HepG2 (cell line): ENCODE measurements around the gene TFAP2E. TPM values are rescaled to one million over a fixed set of nuclear protein-coding genes. Genes with fewer than 3 reads are reported as not detected.
A peak's percentile ranks its signal among the peaks of the same experiment; 100 is the strongest.

ENCODE experiments used
- ATAC-seq: fragments of 200-7000 bp; cut with Tn5 transposase; 3 replicates; pipeline ENCODE4 v1.9.1; 2020; ENCODE audit warnings: mild to moderate bottlenecking, moderate library complexity
- BruUV-seq: library from RNA; stranded (reverse); fragments of 400-500 nt; replicated peaks from 2 replicates; lab custom pipeline; 2021; lab: Mats Ljungman, UMichigan
- CTCF ChIA-PET: fragments of 300-600 bp; formaldehyde crosslinking; extraction: SDS; loops from one replicate; lab custom pipeline; 2021; ENCODE audit warnings: low total read pairs, inconsistent platforms, low intra/inter-chr PET ratio; lab: Yijun Ruan, JAX
- POLR2A ChIA-PET: fragments of 350-600 bp; sonication (Branson Sonifier 250); formaldehyde crosslinking; loops from one replicate; lab custom pipeline; 2020; ENCODE audit warnings: antibody characterized with exemption, inconsistent platforms; lab: Yijun Ruan, JAX
- DNase-seq: peaks from one replicate; pipeline ENCODE4 v3.0.0-alpha.2; 2015; ENCODE audit warnings: low spot score
- FAIRE-seq: peaks from 3 replicates; lab custom pipeline; 2011; peaks lifted over from hg19 to GRCh38; lab: Jason Lieb, UNC
- H2AFZ ChIP-seq: one replicate; pipeline ENCODE4 v1.6.1; 2011; ENCODE audit warnings: low read length, inconsistent platforms
- H3K27ac ChIP-seq: fragments of 300-600 bp; 3 replicates; pipeline ENCODE4 v1.8.0; 2011; ENCODE audit warnings: mixed run types, mild to moderate bottlenecking, mixed read lengths, low read length, inconsistent platforms; ENCODE audit not compliant: insufficient read depth; ENCODE audit errors: extremely low read length
- H3K27me3 ChIP-seq, 2 experiments: fragments of 200-600 bp in 1 of 2; 2 replicates in 1 of 2; 3 replicates in 1 of 2; pipeline versions ENCODE4 v1.6.0 to v1.8.0; 2011; ENCODE audit warnings: low read length in 2 of 2, mild to moderate bottlenecking in 2 of 2, moderate library complexity in 2 of 2, inconsistent platforms in 1 of 2; ENCODE audit not compliant: insufficient read depth in 2 of 2, control insufficient read depth in 1 of 2
- H3K36me3 ChIP-seq, 2 experiments: fragments of 200-600 bp in 1 of 2; replicated peaks in 1 of 2; 2 replicates in 1 of 2; 3 replicates in 1 of 2; pipeline versions ENCODE4 v1.5.1 to v1.8.0; 2011; ENCODE audit warnings: low read length in 2 of 2, inconsistent platforms in 1 of 2; ENCODE audit not compliant: insufficient read depth in 2 of 2, control insufficient read depth in 1 of 2
- H3K4me1 ChIP-seq: 2 replicates; pipeline ENCODE4 v1.5.1; 2012; ENCODE audit warnings: low read length, inconsistent platforms; ENCODE audit not compliant: insufficient read depth
- H3K4me2 ChIP-seq: 2 replicates; pipeline ENCODE4 v1.6.0; 2011; ENCODE audit warnings: low read depth, low read length, inconsistent platforms
- H3K4me3 ChIP-seq, 3 experiments: fragments of 200-600 bp in 1 of 3; sonication (generic), shearing (Covaris generic) in 1 of 3; replicated peaks in 1 of 3; 2 replicates each; pipeline ENCODE4 v1.5.1; 2011 to 2016; ENCODE audit warnings: low read length in 3 of 3, inconsistent platforms in 2 of 3, low read depth in 2 of 3, mild to moderate bottlenecking in 2 of 3, control low read depth in 1 of 3, mixed read lengths in 1 of 3; ENCODE audit not compliant: insufficient read depth in 1 of 3
- H3K79me2 ChIP-seq: one replicate; pipeline ENCODE4 v1.6.1; 2011; ENCODE audit warnings: low read length, inconsistent platforms; ENCODE audit not compliant: insufficient read depth
- H3K9ac ChIP-seq: 2 replicates; pipeline ENCODE4 v1.6.0; 2011; ENCODE audit warnings: mild to moderate bottlenecking, low read depth, low read length, inconsistent platforms; ENCODE audit not compliant: insufficient read depth
- H3K9me3 ChIP-seq: 2 replicates; pipeline ENCODE4 v1.5.1; 2012; ENCODE audit warnings: mild to moderate bottlenecking, low read length
- H4K20me1 ChIP-seq: 2 replicates; pipeline ENCODE4 v1.6.0; 2011; ENCODE audit warnings: inconsistent platforms, mild to moderate bottlenecking, low read length, moderate library complexity; ENCODE audit not compliant: insufficient read depth
- ARID4A ChIP-seq: sonication (generic); formaldehyde crosslinking; IDR thresholded peaks from 2 replicates; pipeline ENCODE4 v1.5.0; 2020; ENCODE audit warnings: mild to moderate bottlenecking, missing genetic modification reagents, borderline replicate concordance
- NR2F6 ChIP-seq, 2 experiments: IDR thresholded peaks; 2 replicates each; pipeline ENCODE4 v1.6.1; 2016; ENCODE audit warnings: antibody characterized with exemption in 1 of 2, mild to moderate bottlenecking in 1 of 2
- RAD21 ChIP-seq: fragments of 450-650 bp; formaldehyde crosslinking; IDR thresholded peaks from 2 replicates; pipeline ENCODE4 v1.5.0; 2020; ENCODE audit warnings: mild to moderate bottlenecking
- SMC3 ChIP-seq: IDR thresholded peaks from 2 replicates; pipeline ENCODE4 v1.6.1; 2011; ENCODE audit warnings: low read length, improper control_type of control experiment
- SNRNP70 ChIP-seq: fragments of 200-400 bp; formaldehyde crosslinking; IDR thresholded peaks from 2 replicates; pipeline ENCODE4 v1.6.1; 2017; ENCODE audit warnings: mild to moderate bottlenecking, low read depth, low read length, moderate library complexity
- SOX6 ChIP-seq, 2 experiments: fragments of 450-650 bp in 1 of 2; sonication (generic) in 1 of 2; formaldehyde crosslinking in 1 of 2; IDR thresholded peaks; 2 replicates each; pipeline versions ENCODE4 v1.4.0 to v1.6.1; 2017 to 2020; ENCODE audit warnings: antibody characterized with exemption in 1 of 2, mild to moderate bottlenecking in 1 of 2, missing genetic modification reagents in 1 of 2
- STAG1 ChIP-seq: sonication (generic); formaldehyde crosslinking; IDR thresholded peaks from 2 replicates; pipeline ENCODE4 v1.4.0; 2020; ENCODE audit warnings: missing genetic modification reagents
- TEAD3 ChIP-seq: optimal IDR thresholded peaks from 2 replicates; pipeline ENCODE3; 2016; ENCODE audit warnings: borderline replicate concordance
- XRCC5 ChIP-seq: fragments of 200-400 bp; formaldehyde crosslinking; optimal IDR thresholded peaks from 2 replicates; pipeline ENCODE3; 2017; ENCODE audit warnings: mild to moderate bottlenecking, low read length
- ZFX ChIP-seq: sonication (generic); formaldehyde crosslinking; IDR thresholded peaks from 2 replicates; pipeline ENCODE4 v1.4.0; 2020; ENCODE audit warnings: mild to moderate bottlenecking, low read depth, missing genetic modification reagents, moderate library complexity
- ZNF430 ChIP-seq: sonication (generic); formaldehyde crosslinking; IDR thresholded peaks from 2 replicates; pipeline ENCODE4 v1.9.0; 2021; ENCODE audit warnings: mild to moderate bottlenecking, missing genetic modification reagents
- ZNF704 ChIP-seq: sonication (generic); formaldehyde crosslinking; IDR thresholded peaks from 2 replicates; pipeline ENCODE4 v1.8.1; 2023; ENCODE audit warnings: mild to moderate bottlenecking, inconsistent platforms, moderate library complexity, missing genetic modification reagents, borderline replicate concordance
- WGBS: methylation state at CpG from one replicate; pipeline ENCODE4 v1.1.6; 2017; ENCODE audit warnings: low lambda C conversion rate; 5-methylcytosine and 5-hydroxymethylcytosine counted together
- in situ Hi-C: cut with HindIII; loops from 2 replicates; pipeline ENCODE4 v1.10.0; 2017; ENCODE audit warnings: low pct_unique_long_range_greater_than_20kb; ENCODE audit not compliant: extremely low pct_ligation_motif_present
- intact Hi-C: fragments of 100-400 bp; cut with micrococcal nuclease; formaldehyde crosslinking; loops from one replicate; pipeline ENCODE4 v1.10.0; 2022; ENCODE audit not compliant: unreplicated experiment
- polyA plus RNA-seq, 8 experiments: library from polyadenylated mRNA; depleted of rRNA in 3 of 8; stranded (reverse) in 7 of 8; unstranded in 1 of 8; fragments of >200 nt; fragmentation: Illumina TruSeq in 4 of 8; extraction: Trizol in 4 of 8; gene quantifications; 2 replicates each; pipeline versions ENCODE4 v1.2.1 to v1.2.3, GENCODE V29; 2011 to 2016; ENCODE audit warnings: low read depth in 4 of 8, missing spikeins in 1 of 8, mixed read lengths in 1 of 8; ENCODE audit not compliant: insufficient read depth in 1 of 8
- total RNA-seq, 5 experiments: library from RNA; depleted of rRNA; stranded (reverse); fragments of >200 nt; fragmentation: Illumina TruSeq; extraction: Trizol; gene quantifications; 2 replicates each; pipeline ENCODE4 v1.2.3, GENCODE V29; 2016; ENCODE audit warnings: low read depth in 1 of 5
- TF ChIP-seq, protein P1 (sequence below): sonication (generic); formaldehyde crosslinking; IDR thresholded peaks from 2 replicates; pipeline ENCODE4 v1.4.0; 2020; ENCODE audit warnings: missing genetic modification reagents
- TF ChIP-seq, protein P2 (sequence below): sonication (generic); formaldehyde crosslinking; IDR thresholded peaks from 2 replicates; pipeline ENCODE4 v1.5.0; 2020; ENCODE audit warnings: mild to moderate bottlenecking, missing genetic modification reagents, moderate library complexity

TFAP2E gene
- total and polyA plus RNA-seq, 2 of the 13 experiments (the other 11 are each of a cell fraction or from before 2014, with no cell fraction given): 0.31 to 0.41 TPM

- Histone ChIP-seq H3K9me3 (no peaks in the 10 kb centered on the region), H4K20me1 (no peaks in the 10 kb centered on the region), H3K4me2 (no peak overlapping the region), H3K4me3 (no peak overlapping the region), H3K36me3 (peaks cover 5 to 44% of the 10 kb centered on the region in 2 experiments), H3K27me3 (no peaks in the 10 kb centered on the region), H3K27ac (no peak overlapping the region), H3K9ac (no peak overlapping the region), H2AFZ (no peak overlapping the region), H3K4me1 (peaks cover 16% of the 10 kb centered on the region), H3K79me2 (peaks cover 12% of the 10 kb centered on the region)
- ChIA-PET CTCF (interaction anchor here (0.8 to 3.4 kb wide), 2 partner anchors 93 to 96 kb away, joined by 4 to 29 read pairs; no protein-coding TSS in a partner anchor), POLR2A (interaction anchor here (2.8 kb wide), 1 partner anchor 12 kb away, joined by 14 read pairs; the partner anchor contains the start of genes KIAA0319L and NCDN)
- ATAC-seq (peak; percentile 97), DNase-seq (peak; percentile 85), FAIRE-seq (peak; percentile 78)
- intact Hi-C loops: loop anchor here (1.0 kb wide), 2 partner anchors 94 to 343 kb away; no protein-coding TSS in a partner anchor
- WGBS: 73% methylated on average over 3 of the region's 3 CpGs
- in situ Hi-C loops: loop anchor here (10.0 kb wide), 1 partner anchor 100 kb away; no protein-coding TSS in a partner anchor
- BruUV-seq: no TSS peak
- 0 out of 2 replicates have a peak, but pooled peaks have one; percentile 42 for TF ChIP-seq ZNF430 (CRISPR knock-in tag)
- peak; percentile 71 for TF ChIP-seq STAG1 (CRISPR knock-in tag)
- TF ChIP-seq ZNF704: no peak
- TF ChIP-seq, protein P1, sequence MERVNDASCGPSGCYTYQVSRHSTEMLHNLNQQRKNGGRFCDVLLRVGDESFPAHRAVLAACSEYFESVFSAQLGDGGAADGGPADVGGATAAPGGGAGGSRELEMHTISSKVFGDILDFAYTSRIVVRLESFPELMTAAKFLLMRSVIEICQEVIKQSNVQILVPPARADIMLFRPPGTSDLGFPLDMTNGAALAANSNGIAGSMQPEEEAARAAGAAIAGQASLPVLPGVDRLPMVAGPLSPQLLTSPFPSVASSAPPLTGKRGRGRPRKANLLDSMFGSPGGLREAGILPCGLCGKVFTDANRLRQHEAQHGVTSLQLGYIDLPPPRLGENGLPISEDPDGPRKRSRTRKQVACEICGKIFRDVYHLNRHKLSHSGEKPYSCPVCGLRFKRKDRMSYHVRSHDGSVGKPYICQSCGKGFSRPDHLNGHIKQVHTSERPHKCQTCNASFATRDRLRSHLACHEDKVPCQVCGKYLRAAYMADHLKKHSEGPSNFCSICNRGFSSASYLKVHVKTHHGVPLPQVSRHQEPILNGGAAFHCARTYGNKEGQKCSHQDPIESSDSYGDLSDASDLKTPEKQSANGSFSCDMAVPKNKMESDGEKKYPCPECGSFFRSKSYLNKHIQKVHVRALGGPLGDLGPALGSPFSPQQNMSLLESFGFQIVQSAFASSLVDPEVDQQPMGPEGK (CRISPR knock-in tag): 0 out of 2 replicates have a peak, but pooled peaks have one; percentile 10
- peak; percentile 41 for TF ChIP-seq XRCC5
- TF ChIP-seq, protein P2, sequence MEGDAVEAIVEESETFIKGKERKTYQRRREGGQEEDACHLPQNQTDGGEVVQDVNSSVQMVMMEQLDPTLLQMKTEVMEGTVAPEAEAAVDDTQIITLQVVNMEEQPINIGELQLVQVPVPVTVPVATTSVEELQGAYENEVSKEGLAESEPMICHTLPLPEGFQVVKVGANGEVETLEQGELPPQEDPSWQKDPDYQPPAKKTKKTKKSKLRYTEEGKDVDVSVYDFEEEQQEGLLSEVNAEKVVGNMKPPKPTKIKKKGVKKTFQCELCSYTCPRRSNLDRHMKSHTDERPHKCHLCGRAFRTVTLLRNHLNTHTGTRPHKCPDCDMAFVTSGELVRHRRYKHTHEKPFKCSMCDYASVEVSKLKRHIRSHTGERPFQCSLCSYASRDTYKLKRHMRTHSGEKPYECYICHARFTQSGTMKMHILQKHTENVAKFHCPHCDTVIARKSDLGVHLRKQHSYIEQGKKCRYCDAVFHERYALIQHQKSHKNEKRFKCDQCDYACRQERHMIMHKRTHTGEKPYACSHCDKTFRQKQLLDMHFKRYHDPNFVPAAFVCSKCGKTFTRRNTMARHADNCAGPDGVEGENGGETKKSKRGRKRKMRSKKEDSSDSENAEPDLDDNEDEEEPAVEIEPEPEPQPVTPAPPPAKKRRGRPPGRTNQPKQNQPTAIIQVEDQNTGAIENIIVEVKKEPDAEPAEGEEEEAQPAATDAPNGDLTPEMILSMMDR (CRISPR knock-in tag): peak; percentile 87
- TF ChIP-seq TEAD3 (CRISPR knock-in tag): peak; percentile 28
- peak; percentile 27; the same call in 1 of the 2 replicates for TF ChIP-seq SMC3
- TF ChIP-seq SOX6 (IDR thresholded peaks at IDR 0.05): no peak
- peak; percentile 38; the same call in 1 of the 2 replicates for TF ChIP-seq SOX6 (CRISPR knock-in tag; IDR thresholded peaks at IDR 0.05)
- no peak for TF ChIP-seq ARID4A (CRISPR knock-in tag)
- no peak for TF ChIP-seq SNRNP70
- TF ChIP-seq ZFX (CRISPR knock-in tag): peak; percentile 34; the same call in 1 of the 2 replicates
- TF ChIP-seq RAD21 (CRISPR knock-in tag): peak; percentile 70
- TF ChIP-seq NR2F6 (IDR thresholded peaks at IDR 0.05): peak; percentile 44; the same call in 1 of the 2 replicates
- TF ChIP-seq NR2F6 (CRISPR knock-in tag; IDR thresholded peaks at IDR 0.05): peak; percentile 60
Measured at GRCh38 chr1:35544976-35545375, 28.1 kb upstream of the TFAP2E start.
